IPS-15b (cell line): ENCODE measurements around the gene IL31RA.

Source experiments
- H3K27me3 ChIP-seq: one replicate; pipeline ENCODE4 v1.6.1; 2013; ENCODE audit warnings: low read length; ENCODE audit not compliant: control insufficient read depth, insufficient read depth
- H3K36me3 ChIP-seq: one replicate; pipeline ENCODE4 v1.6.1; 2013; ENCODE audit warnings: low read length; ENCODE audit not compliant: control insufficient read depth, insufficient read depth
- H3K4me1 ChIP-seq: one replicate; pipeline ENCODE4 v1.6.1; 2013; ENCODE audit warnings: mild to moderate bottlenecking, low read length; ENCODE audit not compliant: control insufficient read depth, insufficient read depth
- H3K4me3 ChIP-seq: one replicate; pipeline ENCODE4 v1.5.1; 2013; ENCODE audit warnings: low read depth, low read length
- H3K9ac ChIP-seq: one replicate; pipeline ENCODE4 v1.6.1; 2013; ENCODE audit warnings: low read depth, mild to moderate bottlenecking, low read length
- H3K9me3 ChIP-seq: one replicate; pipeline ENCODE4 v1.6.1; 2013; ENCODE audit warnings: mild to moderate bottlenecking, low read length; ENCODE audit not compliant: control insufficient read depth, insufficient read depth

IL31RA gene

DNA sequence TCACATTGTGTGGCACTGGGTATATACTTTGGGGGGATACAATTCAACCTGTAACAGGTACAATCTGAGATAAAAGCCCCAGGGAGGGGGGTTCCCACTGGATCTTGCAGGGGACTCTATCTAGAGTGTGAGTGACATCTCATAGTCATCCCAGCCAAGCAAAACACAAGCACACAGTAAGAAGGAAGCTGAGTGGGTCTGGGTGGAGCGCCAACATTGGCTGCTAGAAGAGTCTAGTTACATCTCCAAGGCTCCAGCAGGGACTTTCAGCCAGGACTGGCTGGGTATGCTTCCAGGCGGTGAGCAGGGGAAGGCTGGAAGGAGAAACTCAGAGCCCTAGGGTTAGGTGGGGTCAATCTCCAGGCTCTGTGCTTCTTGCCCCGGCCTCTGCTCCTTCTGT lies 53.0 kb downstream of the IL31RA start:
- Histone ChIP-seq H3K36me3 (peaks cover 3% of the 10 kb centered on the region), H3K9me3 (no peaks in the 10 kb centered on the region), H3K4me3 (no peak overlapping the region), H3K9ac (no peak overlapping the region), H3K27me3 (no peaks in the 10 kb centered on the region), H3K4me1 (no peaks in the 10 kb centered on the region)

DNA sequence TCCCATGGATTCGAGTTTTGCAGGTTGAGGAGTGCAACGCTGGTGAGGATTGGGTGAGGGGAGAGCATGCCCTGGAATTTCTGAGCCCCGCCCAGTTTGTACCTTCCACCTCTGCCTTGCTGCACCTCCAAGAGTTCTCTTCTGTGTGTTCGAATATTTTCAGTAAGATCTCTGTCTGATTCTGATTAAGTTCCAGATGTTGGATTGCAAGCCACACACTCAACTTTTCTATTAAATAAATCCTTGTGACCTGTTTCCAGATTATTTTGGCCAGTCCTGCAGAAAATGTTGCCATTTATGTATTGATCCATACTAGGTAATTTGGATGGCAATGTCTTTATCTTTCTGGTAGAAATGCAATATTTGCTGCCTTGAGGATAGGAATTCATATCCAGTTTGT lies 54.1 kb downstream of the IL31RA start:
- Histone ChIP-seq H3K9ac (no peak overlapping the region), H3K4me1 (no peaks in the 10 kb centered on the region), H3K4me3 (no peak overlapping the region), H3K9me3 (no peaks in the 10 kb centered on the region), H3K36me3 (peaks cover 3% of the 10 kb centered on the region), H3K27me3 (no peaks in the 10 kb centered on the region)

DNA sequence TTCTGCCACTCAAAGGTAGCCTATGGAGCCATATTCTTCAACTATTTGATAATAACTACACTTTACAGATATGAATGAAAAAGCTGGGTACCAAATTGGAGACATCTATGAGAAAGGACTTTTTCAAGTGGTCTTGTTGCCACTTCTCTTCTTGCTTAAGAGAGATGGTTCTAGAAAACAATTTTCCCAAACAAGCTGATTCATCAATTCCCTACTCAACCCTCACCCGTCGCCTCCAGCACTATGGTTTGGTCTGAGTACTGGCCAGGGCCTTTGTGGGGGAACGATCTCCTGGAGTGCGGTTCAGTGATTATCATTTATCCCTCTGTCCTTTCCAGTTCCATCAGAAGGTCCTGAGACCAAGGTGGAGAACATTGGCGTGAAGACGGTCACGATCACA lies 56.8 kb downstream of the IL31RA start:
- Histone ChIP-seq H3K9ac (no peak overlapping the region), H3K4me1 (no peaks in the 10 kb centered on the region), H3K9me3 (no peaks in the 10 kb centered on the region), H3K4me3 (no peak overlapping the region), H3K36me3 (peaks cover 2% of the 10 kb centered on the region), H3K27me3 (no peaks in the 10 kb centered on the region)

DNA sequence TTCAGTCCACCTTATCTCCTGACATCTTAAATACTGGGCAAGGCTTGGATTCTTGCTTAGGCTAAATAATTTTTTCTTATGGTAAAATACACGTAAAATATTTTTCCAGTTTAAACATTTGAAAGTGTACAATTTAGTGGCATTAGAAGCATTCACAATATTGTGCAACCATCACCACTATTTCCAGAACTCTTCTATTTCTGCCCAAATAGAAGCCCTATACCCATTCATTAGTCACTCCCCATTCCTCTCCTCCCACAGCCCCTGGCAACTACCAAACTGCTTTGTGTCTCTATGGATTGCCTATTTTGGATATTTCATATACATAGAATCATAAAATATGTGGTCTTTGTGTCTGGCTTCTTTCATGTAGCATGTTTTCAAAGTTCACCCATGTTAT lies 57.6 kb downstream of the IL31RA start:
- H3K4me1 ChIP-seq: no peaks in the 10 kb centered on the region
- no peaks in the 10 kb centered on the region for H3K9me3 ChIP-seq
- H3K36me3 ChIP-seq: no peaks in the 10 kb centered on the region
- H3K27me3 ChIP-seq: no peaks in the 10 kb centered on the region
- no peak overlapping the region for H3K4me3 ChIP-seq
- H3K9ac ChIP-seq: no peak overlapping the region

DNA sequence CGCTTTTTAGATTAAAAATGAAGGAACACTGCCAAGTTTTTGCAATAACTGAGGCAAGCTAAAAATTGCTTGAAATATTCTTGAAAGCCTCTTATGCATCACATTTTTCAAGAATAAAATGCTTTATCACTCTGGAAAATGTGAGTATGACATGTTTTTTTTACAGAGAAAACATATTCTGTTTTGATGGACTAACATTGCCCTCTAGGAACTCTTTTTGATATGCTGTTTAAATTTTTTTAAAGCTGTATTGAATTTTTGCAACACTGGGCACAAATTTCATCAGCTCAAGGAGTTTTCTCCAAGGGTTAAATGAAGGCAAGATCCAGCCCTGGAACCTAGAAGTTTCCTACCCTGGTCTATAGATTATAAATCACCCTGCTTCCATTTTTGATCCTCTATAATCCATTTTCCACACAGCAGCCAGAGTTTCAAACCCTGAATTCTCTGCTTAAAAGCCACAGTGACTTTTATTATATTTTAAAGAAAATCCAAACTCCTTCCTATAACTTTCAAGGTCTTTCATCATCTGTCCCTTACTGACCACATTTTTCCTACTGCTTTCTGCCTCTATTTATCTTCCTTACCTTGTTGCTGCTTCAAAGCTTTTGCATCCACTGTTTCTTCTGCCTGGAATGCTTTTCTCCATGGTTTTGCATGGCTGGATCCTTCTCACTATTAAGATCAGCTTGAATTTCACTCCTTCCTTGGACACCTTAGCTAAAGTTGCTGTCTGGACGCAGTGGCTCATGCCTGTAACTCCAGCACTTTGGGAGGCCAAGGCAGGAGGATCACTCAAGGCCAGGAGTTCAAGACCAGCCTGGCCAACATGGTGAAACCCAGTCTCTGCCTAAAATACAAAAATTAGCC lies 60.9 kb downstream of the IL31RA start:
- H3K4me3 ChIP-seq: no peak overlapping the region
- H3K27me3 ChIP-seq: no peaks in the 10 kb centered on the region
- H3K36me3 ChIP-seq: no peaks in the 10 kb centered on the region
- H3K4me1 ChIP-seq: no peaks in the 10 kb centered on the region
- H3K9ac ChIP-seq: no peak overlapping the region
- H3K9me3 ChIP-seq: no peaks in the 10 kb centered on the region

DNA sequence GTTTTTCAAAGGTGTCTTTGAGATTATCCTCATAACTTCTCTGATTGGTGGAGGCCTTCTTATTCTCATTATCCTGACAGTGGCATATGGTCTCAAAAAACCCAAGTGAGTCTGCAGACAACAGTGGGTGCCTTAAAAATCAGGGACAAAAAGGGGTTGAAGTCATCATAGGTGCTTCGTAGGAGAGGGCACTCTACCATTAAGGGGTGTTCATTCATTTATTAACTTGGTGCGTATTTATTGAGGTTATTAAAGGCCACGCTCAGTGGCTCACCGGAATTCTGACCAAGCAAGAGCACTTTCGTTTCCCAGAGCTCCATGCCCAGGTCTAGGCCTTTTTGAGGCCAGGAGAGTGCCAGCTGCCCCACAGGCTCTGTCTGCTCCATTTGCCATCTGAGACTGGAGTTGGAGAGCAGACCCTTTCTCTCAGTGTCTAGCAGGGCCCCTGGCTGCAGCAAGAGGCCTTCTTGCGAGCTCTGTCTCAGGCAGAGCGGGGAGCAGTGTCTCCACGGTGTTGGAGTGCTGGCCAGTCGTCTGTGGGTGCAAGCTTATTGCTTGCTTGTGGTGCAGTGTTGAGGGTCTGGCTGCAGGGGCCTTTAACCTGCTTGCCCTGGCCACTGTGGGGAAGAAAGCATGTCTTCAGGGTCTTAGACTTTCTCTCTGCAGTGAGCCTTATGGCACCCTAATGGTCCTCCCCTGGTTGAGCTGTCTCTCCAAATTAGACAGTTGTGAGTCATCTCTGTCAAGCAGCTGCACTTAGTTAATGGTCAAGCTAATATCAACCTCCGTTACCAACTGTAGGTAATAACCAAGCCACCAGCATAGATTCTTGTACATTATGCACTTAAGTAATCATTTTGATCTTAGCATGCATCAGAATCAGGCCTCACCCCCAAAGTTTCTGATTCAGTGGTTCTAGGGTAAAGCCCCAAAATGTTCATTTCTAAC lies 62.6 kb downstream of the IL31RA start:
- no peaks in the 10 kb centered on the region for H3K9me3 ChIP-seq
- no peak overlapping the region for H3K9ac ChIP-seq
- H3K4me1 ChIP-seq: no peaks in the 10 kb centered on the region
- no peaks in the 10 kb centered on the region for H3K36me3 ChIP-seq
- no peak overlapping the region for H3K4me3 ChIP-seq
- H3K27me3 ChIP-seq: no peaks in the 10 kb centered on the region

DNA sequence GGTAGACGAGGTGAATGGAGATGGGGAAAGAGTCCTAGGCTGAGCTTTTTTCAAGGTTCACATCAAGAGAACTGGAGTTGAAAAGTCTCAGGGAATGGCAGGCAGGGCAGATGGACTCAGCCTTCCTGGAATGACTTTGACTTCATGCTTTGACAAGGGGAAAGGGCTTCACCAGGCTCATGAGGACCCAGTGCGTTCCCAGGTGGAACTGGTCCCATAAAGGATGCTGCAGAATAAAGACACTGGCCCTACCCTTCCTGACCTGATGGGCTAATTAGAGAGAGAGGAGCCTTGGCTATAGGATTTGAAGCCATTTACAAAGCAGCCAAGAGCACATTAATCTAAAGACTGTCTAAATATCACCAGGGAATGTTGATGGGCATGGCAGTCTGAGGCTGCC lies 63.8 kb downstream of the IL31RA start:
- Histone ChIP-seq H3K36me3 (no peaks in the 10 kb centered on the region), H3K9me3 (no peaks in the 10 kb centered on the region), H3K27me3 (no peaks in the 10 kb centered on the region), H3K9ac (no peak overlapping the region), H3K4me3 (no peak overlapping the region), H3K4me1 (no peaks in the 10 kb centered on the region)

DNA sequence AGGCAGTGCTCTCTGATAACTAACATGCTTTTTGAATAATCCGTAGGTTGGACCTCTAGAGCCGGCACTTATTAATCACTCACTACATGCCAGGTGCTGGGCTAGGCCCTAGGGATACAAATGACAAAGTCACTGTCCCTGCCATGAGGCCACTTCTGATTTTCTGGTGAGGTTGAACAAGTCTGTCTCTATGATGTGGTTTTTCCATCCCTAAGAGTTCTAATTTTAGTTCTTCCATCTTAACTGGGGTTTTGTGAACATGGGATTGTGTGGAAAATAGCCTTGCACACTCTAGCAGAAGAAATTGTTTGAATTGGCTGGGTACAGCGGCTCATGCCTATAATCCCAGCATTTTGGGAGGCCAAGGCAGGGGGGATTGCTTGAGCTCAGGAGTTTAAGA lies 64.6 kb downstream of the IL31RA start:
- H3K36me3 ChIP-seq: no peaks in the 10 kb centered on the region
- H3K4me1 ChIP-seq: no peaks in the 10 kb centered on the region
- no peak overlapping the region for H3K4me3 ChIP-seq
- H3K27me3 ChIP-seq: no peaks in the 10 kb centered on the region
- H3K9ac ChIP-seq: no peak overlapping the region
- H3K9me3 ChIP-seq: no peaks in the 10 kb centered on the region

DNA sequence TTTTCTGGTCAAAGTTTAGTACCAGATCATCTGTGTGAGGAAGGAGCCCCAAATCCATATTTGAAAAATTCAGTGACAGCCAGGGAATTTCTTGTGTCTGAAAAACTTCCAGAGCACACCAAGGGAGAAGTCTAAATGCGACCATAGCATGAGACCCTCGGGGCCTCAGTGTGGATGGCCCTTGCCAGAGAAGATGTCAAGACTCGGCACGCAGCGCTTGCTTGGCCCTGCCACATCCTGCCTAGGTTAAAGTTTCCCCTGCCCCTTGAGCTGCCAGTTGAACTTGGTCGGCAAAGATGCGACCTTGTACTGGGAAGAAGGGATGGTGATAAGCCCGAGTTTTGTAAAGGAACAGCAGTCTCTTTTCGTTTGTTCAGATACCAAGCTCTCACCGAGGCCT lies 65.8 kb downstream of the IL31RA start:
- no peaks in the 10 kb centered on the region for H3K9me3 ChIP-seq
- no peaks in the 10 kb centered on the region for H3K36me3 ChIP-seq
- no peak overlapping the region for H3K4me3 ChIP-seq
- no peaks in the 10 kb centered on the region for H3K4me1 ChIP-seq
- no peaks in the 10 kb centered on the region for H3K27me3 ChIP-seq
- H3K9ac ChIP-seq: no peak overlapping the region

DNA sequence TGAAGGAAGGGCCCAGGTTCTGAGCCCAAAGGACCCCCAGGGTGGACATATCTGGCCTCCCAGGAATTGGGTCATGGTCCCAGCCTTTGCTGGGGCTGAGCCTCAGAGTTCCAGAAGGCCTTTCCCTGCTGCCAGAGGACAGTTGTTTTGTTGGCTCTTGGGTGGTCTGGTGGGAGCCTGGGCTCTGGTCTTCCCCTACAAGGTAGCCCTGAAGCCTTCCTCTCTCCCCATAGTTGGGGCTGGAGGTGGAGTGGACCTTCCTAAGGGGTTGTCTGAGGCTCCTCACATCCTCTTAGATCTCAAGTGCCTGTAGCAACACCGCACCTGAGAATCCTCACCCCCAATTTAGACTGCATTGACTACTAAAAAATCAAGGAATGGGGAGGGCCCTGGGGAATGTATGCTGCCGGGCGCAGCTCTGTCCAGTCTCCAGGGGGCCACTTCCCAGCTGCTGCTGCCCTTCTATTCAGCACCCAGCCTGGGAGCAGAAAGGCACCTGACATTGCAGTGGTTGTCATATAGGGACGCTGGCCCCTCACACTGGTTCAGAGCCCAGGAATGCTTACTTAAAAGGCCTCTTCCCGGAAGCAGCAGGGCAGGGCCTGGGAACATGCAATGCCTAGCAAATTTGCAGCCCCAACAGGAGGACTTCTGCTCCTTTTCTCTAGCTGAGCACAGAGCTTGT lies 66.4 kb downstream of the IL31RA start:
- no peaks in the 10 kb centered on the region for H3K9me3 ChIP-seq
- H3K27me3 ChIP-seq: no peaks in the 10 kb centered on the region
- no peak overlapping the region for H3K9ac ChIP-seq
- no peaks in the 10 kb centered on the region for H3K4me1 ChIP-seq
- no peaks in the 10 kb centered on the region for H3K36me3 ChIP-seq
- H3K4me3 ChIP-seq: no peak overlapping the region

DNA sequence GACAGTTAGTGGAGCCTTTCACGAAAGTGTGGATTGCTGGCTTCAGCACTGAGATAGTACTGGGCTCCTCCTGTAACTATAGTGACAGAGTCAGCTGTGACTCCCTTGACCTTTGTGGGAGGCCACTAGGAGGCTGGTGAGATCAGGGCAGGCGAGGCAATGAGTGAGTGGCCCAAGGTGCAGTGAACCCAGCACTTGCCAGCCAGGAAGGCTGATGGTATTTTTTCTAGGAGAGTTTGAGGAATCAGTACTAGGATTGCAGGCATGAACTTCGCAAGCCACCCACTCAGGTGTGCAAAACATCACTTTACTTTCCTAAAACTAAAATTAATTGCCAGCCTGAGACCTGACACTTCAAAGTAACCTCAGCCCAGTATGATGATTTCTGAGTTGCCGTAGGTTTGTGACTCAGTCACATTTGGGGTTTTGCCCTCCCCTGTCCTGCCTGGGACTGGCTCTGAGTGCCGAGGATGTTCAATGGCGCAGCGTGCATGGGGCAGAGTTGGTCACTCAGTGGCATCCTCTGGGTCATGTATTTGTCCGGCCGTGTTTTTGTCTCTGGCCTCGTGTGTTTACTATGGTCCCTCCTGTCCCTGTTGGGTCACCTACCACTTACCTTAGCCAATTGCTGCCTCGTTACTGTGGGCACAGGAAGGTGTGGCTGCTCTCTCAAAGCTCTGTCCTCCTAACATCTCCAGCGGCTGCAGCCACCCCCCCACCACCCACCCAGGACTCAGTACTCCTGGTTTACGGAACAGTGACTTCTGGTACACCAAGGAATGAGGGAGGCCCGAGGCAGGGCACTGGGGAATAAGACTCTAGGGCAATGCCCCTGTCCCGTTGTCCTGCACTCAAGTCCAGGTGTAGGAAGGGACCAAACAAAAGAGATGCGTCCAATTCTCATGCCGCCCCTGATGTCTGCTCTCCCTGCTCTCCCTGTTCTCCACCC lies 67.2 kb downstream of the IL31RA start:
- no peaks in the 10 kb centered on the region for H3K36me3 ChIP-seq
- H3K27me3 ChIP-seq: no peaks in the 10 kb centered on the region
- H3K4me3 ChIP-seq: no peak overlapping the region
- H3K4me1 ChIP-seq: no peaks in the 10 kb centered on the region
- no peak overlapping the region for H3K9ac ChIP-seq
- H3K9me3 ChIP-seq: no peaks in the 10 kb centered on the region
